GM12891 (cell line): ENCODE data around the gene C1orf122.

Source experiments
- POLR2A ChIP-seq: IDR thresholded peaks from 2 replicates; pipeline ENCODE4 v1.6.1; 2011; ENCODE audit warnings: low read depth, low read length, control low read depth
- POLR2AphosphoS5 ChIP-seq: IDR thresholded peaks from 2 replicates; pipeline ENCODE4 v1.6.1; 2011; ENCODE audit warnings: low read depth, low read length, control low read depth
- TAF1 ChIP-seq: IDR thresholded peaks from 2 replicates; pipeline ENCODE4 v1.6.1; 2011; ENCODE audit warnings: low read depth, low read length, control low read depth

GRCh38 chr1:37778654-37779053, 28.9 kb upstream of the C1orf122 start:
- TF ChIP-seq TAF1 (no peak), POLR2AphosphoS5 (no peak), POLR2A (no peak)
